ENCODE results near the gene OASL.
A peak's percentile ranks its signal among the peaks of the same experiment; 100 is the strongest.
"Not testable (repeated sequence)": the region's sequence is repeated elsewhere in the genome, so short reads cannot be mapped to it uniquely, and the experiment has no call there.

The OASL gene, protein sequence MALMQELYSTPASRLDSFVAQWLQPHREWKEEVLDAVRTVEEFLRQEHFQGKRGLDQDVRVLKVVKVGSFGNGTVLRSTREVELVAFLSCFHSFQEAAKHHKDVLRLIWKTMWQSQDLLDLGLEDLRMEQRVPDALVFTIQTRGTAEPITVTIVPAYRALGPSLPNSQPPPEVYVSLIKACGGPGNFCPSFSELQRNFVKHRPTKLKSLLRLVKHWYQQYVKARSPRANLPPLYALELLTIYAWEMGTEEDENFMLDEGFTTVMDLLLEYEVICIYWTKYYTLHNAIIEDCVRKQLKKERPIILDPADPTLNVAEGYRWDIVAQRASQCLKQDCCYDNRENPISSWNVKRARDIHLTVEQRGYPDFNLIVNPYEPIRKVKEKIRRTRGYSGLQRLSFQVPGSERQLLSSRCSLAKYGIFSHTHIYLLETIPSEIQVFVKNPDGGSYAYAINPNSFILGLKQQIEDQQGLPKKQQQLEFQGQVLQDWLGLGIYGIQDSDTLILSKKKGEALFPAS

GRCh38 chr12:121038861-121039668, at the start of gene OASL:
Gene OASL, minus strand, starts transcription at chr12:121039246. Its CDS starts 275 bp downstream, at chr12:121038971.
- peak; percentile 87 for DNase-seq

GRCh38 chr12:121088195-121088585, 49.1 kb upstream of the OASL start:
- DNase-seq: no peak

- DNase-seq: no peak
Measured at GRCh38 chr12:121087467-121088194, 48.6 kb upstream of the OASL start.

- DNase-seq: no peak
Measured at GRCh38 chr12:121086781-121087295, 47.8 kb upstream of the OASL start.

GRCh38 chr12:121085506-121086353, 46.7 kb upstream of the OASL start:
- DNase-seq: no peak

DNA sequence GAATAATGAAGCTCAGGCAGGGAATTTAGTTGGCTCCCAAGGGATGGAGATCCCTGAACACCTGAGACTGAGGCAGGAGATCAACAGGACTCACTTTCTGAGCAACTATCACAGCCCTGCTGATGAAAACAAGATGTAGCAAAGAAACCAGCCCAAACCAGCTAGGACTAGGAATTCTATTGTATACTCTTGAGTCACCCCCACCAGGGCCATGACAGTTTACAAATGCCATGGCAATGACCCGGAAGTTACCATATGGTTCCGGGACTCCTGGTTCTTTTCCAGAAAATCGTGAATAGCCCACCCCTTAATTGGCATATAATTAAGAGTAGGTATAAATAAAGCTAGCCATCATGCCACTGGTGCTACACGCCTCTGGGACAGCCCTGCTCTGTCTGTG, 46.0 kb upstream of the OASL start:
- DNase-seq: no peak

- no peak for DNase-seq
Measured at GRCh38 chr12:121084229-121084628, 45.2 kb upstream of the OASL start.

DNA sequence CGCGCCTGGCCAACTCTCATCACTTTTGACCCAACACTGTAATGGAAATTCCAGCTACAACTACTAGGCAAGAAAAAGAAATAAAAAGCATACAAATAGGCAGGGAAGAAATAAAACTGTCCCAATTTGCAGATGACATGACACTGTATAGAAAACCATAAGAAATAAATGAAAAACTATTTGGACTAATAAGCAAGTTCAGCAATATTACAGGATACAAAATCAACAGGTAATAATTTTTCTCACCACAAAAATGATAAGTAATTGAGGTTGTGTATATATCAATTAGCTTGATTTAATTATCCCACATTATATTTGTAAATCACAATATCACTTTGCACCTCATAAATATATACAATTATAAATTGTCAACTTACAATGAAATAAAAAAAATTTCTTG, 41.9 kb upstream of the OASL start:
- DNase-seq: no peak

- no peak for DNase-seq
Measured at GRCh38 chr12:121079736-121080272, 40.8 kb upstream of the OASL start.

DNA sequence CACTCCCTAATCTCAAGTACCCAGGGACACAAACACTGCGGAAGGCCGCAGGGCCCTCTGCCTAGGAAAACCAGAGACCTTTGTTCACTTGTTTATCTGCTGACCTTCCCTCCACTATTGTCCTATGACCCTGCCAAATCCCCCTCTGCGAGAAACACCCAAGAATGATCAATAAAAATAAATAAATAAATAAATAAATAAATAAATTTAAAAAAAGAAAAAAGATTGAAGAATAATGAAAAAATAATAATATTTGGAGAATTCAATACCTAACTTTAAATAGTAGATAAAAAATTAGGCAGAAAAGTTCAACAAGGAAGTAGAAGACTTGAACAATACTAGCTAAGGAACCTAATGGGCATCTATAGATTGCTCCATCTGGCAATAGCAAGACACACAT, 38.4 kb upstream of the OASL start:
- not testable (repeated sequence) for DNase-seq

DNA sequence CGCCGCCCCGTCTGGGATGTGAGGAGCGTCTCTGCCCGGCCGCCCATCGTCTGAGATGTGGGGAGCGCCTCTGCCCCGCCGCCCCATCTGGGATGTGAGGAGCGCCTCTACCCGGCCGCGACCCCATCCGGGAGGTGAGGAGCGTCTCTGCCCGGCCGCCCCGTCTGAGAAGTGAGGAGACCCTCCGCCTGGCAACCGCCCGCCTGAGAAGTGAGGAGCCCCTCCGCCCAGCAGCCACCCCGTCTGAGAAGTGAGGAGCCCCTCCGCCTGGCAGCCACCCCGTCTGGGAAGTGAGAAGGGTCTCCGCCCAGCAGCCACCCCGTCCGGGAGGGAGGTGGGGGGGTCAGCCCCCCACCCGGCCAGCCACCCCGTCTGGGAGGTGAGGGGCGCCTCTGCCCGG, 36.9 kb upstream of the OASL start:
- DNase-seq: not testable (repeated sequence)

DNA sequence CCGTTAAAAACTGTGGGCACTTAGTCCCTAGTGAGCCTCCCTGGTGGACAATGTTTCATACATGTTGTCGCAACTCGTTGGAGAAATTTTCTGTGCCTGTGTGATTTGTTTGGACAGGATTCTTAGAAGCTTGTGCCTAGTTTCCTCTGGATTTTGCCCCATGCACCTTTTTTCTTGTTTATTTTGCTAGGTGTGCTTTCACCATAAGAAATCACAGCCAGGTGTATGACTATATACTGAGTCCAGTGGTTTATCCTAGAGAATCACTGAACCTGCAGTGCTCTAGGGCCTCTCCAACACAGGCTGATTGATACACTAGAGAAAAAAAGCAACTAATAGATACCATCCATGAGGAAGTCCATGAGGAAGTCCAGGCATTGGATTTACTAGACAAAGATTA, 33.1 kb upstream of the OASL start:
- DNase-seq: no peak

GRCh38 chr12:121069206-121069605, 30.2 kb upstream of the OASL start:
- no peak for DNase-seq

DNA sequence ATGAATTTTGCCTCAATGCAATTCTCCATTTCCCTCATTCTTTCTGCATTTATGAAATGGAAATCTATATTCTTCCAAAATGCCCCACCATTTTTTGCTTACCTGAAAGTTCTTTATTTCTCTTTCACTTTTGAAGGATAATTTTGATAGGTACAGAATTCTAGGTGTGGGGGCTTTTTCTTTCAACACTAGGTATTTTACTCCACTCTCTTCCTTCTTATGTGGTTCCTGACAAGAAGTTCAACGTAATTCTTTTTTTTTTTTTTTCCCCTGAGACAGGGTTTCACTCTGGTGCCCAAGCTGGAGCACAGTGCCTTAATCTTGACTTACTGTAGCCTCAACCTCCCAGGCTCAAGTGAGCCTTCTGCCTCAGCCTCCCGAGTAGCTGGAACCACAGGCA, 26.3 kb upstream of the OASL start:
- DNase-seq: no peak

GRCh38 chr12:121064586-121064985, 25.5 kb upstream of the OASL start:
- DNase-seq: not testable (repeated sequence)

DNA sequence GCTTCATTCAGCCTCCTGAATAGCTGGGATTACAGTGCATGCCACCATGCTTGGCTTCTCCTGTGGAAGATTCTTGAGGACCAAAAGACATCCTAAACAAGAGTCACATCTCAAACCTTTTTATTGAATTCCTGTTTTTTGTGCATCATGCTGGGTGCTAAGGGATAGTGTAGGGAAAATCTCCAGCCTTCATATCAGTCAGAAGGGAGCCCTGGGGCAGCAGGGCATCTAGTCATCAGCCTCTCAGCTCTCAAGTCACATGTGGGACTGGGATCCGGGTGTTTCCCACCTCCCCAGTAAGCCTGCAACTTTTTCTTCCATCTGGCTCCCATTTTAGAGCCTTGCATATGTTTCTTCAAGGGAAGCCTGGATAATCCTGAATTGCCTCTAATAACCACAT, 25.1 kb upstream of the OASL start:
- no peak for DNase-seq

DNA sequence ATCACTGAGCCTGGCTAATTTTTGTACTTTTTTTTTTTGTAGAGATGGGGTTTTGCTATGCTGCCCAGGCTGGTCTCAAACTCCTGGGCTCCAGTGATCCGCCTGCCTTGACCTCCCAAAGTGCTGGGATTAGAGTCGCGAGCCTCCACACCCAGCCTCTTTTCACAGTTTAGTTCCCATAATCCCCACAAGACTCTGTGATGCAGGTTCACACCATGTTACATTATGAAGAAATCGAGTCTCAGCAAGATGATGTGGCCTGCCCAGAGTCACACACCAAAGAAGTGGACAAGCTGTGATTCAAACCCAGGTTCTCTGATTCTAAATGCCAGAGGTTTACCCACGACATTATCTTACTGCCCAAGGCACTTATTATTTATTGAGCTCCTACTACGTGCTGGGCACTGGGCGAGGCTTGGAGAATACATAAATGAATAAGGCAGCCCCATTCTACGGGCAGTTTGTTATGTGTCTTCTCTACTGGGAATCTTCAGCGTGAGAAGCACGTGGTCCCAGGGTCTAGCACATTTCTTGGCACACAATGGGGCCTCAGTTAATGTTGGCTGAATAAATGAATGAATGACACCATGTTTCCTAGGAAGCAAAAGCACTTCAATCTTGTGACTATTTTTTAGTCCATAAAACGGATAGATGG, 23.5 kb upstream of the OASL start:
- DNase-seq: no peak

GRCh38 chr12:121061831-121062230, 22.8 kb upstream of the OASL start:
- DNase-seq: peak; percentile 33

GRCh38 chr12:121060149-121061001, 21.3 kb upstream of the OASL start:
- peak; percentile 78 for DNase-seq

All from MV-4-11 (cell line).